GM19035 (cell line): ENCODE results near the gene FAM32A.
"Not testable (repeated sequence)": the region's sequence is repeated elsewhere in the genome, so short reads cannot be mapped to it uniquely, and the experiment has no call there.

Experiments used
- ATAC-seq: cut with Tn5 transposase; IDR thresholded peaks from one replicate; pipeline ENCODE4 v1.9.1; 2021; ENCODE audit not compliant: unreplicated experiment

The FAM32A gene

DNA sequence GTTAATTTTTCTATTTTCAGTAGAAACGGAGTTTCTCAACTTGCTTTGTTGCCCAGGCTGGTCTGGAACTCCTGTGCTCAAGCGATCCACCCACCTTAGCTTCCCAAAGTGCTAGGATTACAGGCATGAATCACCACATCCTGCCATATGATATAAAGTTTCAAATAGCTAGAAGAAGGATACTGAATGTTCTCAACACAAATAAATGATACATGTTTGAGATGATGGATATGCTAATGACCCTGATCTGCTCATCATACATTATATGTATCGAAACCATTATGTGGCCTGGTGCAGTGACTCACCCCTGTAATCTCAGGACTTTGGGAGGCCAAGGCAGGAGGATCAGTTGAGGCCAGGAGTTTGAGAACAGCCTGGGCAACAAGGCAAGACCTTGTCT, 23.4 kb upstream of the FAM32A start:
- ATAC-seq: no peak

DNA sequence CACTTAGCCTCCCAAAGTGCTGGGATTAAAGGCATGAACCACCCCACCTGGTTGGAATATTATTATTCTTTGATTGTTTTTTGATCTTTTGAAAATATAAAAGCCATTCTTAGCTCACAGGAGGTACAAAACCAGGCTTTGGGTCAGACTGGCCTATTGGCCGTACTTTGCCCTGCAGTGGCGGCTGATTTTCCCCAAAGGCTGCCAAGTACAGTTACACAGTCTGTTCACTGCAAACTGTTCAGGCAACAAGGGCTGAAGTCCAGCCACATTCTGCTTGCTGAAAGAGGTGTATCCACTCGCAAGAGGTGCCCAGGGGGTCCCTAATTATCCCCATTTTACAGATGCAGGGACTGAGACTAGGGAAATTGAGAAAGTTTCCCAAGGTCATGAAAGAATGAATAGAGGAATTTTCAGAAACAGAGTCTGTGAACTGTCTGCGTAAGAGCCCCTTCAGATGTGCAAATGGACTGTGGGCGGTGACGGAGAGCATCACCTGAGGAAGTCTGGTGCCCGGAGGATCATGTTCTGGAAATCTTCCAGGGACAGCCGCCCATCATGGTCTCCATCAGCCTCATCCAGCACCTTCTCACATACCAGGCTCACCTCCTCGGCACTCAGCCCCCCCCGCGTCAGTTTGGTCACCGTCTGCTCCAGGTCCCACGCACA, 20.9 kb upstream of the FAM32A start:
- no peak for ATAC-seq

DNA sequence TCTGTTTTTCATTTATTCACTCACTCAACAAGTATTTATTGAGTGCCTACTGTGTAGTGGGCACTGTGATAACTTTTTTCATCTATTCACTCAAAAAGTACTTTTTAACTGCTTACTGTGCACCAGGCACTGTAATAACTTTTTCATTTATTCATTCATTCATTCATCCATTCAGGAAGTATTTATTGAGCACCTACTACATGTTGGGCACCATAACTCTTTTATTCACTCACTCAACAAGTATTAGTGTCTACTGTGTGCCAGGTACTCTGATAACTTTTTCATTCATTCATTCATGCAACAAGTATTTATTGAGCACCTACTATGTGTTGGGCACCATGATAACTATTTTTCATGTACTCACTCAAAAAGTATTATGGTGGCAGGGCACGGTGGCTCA, 18.8 kb upstream of the FAM32A start:
- ATAC-seq: no peak

DNA sequence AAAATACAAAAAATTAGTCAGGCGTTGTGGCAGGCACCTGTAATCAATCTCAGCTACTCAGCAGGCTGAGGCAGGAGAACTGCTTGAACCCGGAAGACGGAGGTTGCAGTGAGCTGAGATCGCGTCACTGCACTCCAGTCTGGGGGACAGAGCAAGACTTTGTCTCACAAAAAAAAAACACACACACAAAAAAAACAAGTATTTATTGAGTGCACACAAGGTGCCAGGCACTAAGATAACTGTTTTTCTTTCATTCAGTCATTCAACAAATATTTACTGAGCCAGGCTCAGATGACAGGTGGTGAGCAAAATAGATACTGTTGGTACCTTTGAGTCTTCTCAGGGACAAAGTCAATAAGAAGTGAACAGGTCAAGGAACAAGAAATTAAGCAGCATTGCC, 18.2 kb upstream of the FAM32A start:
- ATAC-seq: no peak

DNA sequence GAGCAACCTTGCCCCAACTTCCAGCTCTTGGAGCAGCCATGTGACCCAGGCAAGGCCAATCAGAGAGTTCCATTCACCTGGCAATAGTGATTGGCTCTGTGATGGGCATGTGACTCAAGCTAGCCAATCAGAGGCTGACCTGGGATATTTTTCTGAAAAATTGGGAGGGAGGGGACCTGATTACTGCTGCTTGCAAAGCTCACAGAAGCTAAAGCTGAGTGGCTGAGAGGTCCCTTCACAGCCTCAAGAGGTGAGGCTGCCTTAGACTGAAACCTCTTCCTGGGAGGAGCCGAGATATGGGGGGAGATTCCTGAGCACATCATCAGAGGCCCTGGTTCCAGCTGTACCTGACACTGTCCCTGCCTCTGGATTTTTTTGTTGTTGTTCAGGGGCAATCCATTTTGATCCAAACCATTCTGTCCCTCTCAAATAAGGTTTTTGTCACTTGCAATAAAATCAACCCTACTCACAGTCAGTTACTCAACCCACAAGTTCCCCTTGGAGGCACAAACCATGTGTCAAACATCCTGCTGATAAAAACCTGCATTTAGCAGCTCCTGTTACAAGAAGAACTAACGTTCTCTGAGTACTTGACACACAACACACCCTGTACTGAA, 16.6 kb upstream of the FAM32A start:
- no peak for ATAC-seq

DNA sequence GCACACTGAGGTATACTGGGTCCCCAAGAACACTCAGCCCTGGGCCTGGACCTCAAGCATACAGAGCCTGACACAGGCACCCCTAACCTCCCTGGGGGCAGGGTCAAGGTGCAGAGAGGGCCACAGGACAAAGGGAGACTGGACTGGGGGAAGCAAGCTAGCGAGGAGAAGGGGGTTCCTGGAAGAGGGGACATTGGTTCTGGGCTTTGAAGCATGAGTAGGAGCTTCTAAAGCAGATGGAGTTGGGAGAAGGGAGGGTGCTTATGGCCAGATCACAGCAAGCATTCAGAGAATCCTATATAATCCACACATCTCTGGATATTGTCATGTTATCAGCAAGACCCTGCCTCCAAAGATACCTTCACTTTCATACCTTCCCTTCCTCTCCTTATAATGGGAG, 15.1 kb upstream of the FAM32A start:
- ATAC-seq: no peak

DNA sequence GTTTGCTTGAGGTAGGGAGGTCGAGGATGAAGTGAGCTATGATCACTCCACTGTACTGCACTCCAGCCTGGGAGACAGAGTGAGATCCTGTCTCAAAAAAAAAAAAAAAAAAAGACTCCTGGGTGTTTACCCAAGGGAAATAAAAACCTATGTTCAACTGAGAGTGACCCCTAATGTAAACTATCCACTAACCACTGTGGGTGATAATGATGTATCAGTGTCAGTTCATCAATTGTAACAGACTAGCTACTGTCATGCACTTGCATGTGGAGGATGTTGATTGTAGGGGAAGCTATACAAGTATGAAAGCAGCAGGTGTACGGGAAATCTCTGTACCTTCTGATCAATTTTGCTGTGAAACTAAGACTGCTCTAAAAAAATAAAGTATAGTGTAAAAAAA, 9.3 kb upstream of the FAM32A start:
- ATAC-seq: no peak

DNA sequence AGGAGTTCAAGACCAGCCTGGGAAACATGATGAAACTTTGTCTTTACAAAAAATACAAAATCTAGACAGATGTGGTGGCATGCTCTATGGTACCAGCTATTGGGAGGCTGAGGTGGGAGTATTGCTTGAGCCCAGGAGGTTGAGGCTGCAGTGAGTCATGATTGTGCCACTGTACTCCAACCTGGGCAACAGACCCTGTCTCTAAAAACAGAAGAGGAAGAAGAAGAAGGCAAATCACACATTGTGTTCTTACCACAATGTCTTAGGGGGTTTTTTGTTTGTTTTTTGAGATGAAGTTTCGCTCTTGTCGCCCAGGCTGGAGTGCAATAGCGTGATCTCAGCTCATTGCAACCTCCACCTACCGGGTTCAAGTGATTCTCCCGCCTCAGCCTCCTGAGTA, 6.3 kb upstream of the FAM32A start:
- ATAC-seq: not testable (repeated sequence)

DNA sequence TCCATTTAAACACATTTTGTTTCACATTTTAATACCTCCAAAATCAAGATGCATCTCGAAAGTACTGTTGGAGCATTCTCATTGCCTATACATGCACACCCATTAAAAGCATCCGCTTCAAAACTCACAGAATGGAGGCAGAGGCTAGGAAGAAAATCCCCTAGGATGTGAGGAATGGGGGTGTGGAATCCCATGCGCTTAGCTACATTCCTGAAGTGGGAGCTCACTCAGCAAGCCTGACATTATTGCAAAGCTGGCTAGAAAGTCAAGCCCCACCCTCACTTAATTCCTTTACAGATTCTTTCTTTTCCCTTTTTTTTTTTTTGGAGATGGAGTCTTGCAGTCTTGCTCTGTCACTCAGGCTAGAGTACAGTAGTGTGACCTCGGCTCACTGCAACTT, 4.6 kb upstream of the FAM32A start:
- ATAC-seq: no peak

DNA sequence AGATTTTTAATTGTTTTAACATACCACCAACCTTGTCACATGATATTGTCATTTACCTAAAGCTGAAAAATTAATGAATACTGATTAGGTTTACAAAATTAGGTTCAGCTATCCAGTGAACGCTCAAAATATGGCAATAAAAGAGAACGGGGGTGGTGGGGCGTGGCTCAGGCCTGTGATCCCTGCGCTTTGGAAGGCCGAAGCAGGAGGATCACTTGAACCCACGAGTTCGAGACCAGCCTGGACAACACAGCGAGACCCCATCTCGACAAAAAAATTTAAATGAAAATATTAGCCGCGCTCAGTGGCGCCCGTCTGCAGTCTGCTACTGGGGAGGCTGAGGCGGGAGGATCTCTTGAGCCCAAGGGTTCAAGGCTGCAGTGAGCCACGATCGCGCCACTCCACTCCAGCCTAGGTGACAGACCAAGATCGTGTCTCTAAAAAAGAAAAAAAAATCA, 516 bp upstream of the FAM32A start:
- no peak for ATAC-seq

DNA sequence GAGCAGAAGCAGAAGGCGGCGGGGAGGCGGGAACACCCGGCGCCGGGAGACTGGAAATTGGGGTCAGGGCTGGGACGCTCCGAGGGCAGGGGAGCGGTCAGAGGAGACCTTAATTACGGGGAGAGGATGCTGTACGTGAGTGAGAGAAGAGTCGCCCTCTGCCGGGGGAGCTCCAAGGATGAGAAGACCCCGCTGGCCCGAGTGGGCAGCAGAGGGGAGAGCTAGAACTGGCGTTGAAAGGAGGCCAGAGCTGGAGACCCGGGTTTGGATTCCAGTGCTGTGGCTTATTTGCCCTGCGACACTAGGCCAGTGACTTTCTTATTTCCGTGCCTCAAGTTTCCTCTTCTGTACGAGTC, 536 bp downstream of the FAM32A start:
- ATAC-seq: no peak

DNA sequence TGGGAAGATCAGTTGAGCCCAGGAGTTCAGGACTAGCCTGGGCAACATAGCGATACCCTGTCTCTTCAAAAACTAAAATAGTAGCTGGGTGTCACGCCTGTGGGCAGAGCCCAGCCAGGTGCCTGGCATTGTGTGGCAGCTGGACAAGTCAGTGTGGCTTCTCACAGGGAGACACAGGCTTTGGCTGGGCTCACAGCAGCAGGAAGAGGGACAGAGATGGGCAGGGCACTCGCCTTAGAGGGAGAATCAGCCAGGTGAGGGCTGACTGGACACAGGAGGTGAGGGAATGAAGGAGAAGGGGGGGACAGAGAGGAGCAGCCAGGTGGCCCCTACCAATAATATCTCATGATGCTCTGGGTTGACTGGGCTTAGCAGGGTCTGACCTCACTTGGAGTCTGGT, 3.3 kb downstream of the FAM32A start:
- no peak for ATAC-seq

DNA sequence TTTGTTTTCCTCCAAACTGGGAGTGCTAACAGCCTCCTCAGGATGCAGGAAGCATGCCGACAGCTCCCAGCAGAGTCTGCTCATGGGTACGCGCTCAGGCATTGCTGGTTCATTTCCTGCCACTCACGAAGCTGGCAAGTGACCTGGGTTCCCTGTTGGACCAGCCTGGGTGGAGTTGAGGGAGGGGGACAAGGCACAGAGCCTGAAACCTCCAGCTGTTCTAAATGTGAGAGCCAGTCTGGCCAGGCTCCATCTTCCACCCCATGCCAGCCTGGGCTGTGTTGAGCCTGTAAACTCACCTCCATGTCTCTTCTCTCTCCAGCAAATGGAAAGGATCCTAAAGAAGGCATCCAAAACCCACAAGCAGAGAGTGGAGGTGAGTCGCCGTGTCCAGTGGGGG, 5.0 kb downstream of the FAM32A start:
- ATAC-seq: no peak

DNA sequence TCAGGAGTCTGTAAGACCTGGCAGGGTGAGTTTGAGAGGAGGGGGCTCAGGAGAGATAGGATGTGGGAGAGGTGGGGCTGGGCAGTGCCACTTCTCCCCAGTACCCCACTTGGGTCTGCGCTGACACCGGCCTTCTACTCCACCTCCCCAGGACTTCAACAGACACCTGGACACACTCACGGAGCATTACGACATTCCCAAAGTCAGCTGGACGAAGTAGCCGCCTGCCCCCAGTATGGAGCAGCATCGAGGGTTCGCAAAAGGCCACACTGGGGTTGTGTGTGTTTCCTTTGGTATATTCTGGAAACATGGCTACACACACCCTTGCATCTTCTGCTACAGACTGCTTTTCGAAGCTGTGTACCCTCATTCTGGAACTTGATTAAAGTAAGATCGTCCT, 5.5 kb downstream of the FAM32A start:
- ATAC-seq: no peak

DNA sequence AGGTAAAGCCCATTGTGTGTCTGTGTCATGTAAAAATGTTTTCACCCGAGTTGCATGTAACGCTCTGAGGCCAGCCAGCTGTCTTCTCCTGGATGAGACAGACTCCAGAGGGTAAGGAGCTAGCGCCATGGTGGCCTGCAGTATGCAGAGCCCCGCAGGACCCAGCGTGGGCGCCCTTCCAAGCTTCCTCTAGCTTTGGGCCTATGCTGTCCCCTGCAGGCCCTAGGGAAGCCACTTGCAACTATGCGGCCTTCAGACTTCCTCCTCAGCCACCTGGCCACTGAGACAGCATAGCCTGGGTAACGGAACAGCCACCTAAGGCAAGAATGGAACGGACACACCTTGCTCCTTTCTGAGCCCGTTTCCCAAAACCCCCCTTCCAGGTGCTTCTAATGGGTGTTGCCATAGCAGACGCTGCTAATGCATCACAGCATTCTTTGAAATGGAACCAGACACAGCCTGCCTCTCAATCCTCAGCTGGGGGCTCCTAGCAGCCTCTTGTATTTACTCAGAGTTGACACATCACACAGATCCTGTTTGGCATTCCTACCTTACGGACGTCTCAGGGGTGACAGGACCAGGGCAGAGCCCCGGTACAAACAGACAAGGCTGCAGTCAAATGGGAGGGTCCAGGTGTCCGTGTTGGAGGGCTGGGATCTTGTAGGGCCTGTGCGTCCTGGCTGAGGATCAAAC, 6.2 kb downstream of the FAM32A start:
- no peak for ATAC-seq

DNA sequence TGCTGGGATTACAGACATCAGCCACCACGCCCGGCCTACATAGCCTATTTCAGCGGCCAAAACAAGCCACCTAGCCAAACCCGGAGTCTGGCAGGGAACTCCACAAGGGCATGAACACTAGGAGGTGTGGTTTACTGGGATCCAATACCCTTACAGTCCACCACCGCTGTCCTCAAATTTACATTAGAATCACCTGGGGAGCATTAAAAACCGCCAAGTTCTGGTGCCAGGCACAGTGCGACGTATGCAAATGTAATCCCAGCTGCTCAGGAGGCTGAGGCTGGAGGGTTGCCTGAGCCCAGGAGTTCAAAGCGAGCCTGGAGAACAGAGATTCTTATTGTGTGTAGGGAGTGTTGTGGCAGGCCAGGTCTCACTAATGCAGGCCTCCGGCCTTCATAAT, 8.3 kb downstream of the FAM32A start:
- no peak for ATAC-seq

DNA sequence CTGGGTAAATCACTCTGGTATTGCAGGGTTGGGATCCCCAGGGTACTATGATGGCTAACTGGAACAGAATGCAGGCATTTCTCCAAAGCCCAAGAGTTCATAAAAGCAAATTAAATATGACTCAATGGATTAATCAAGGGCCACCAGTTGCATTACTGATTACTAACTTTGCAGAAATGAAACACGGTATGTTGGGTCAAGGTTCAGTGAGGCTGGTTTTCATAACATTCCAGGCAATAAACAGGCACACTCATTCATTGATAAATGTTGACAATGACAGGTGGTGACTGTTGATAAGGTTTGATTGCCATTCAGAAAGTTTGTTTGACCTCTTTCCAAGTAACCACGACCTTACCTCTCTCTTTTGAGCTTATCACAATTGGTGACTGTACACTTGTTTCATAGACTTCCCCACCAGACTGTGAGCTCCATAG, 12.0 kb downstream of the FAM32A start:
- peak; percentile 7 for ATAC-seq

DNA sequence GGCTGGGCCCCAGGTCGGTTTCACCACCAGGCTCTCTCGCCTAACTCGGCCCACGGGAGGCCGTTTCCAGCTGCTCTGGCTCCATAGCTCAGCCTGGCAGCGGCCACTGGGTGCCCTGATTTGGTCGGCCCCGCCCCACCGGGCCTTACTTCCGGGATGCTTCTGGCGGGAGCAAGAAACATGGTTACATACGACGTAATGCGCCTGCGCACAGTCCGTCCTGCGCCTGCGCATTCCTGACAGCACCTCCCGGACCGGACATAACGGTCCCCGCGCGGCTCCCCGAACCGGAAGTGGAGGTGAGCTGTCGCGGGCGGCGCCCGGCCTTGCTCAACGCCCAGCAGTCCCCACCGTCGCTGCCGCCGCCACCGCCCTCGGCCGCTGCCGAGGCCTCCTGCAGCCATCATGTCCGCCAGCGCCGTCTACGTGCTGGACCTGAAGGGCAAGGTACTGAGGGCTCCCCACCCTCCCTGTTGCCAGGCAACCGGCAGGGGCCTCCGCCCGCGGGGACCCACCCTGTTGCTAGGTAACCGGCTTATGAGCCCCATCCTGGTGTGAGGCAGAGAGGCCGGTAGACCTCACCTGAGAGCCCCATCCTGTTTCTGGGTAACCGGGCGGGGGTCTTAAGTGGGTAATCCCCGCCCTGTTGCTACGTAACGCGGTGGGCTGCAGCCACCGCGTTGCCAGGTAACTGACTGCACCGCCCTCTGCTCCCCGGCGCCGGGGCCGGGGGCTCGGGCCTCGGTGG, 12.6 kb downstream of the FAM32A start, which contains the start of gene AP1M1:
TSS of gene AP1M1 (plus strand) at position 290 of the 748 bp plus-strand sequence. CDS start at position 406, 116 bp downstream.
- peak; percentile 89 for ATAC-seq

DNA sequence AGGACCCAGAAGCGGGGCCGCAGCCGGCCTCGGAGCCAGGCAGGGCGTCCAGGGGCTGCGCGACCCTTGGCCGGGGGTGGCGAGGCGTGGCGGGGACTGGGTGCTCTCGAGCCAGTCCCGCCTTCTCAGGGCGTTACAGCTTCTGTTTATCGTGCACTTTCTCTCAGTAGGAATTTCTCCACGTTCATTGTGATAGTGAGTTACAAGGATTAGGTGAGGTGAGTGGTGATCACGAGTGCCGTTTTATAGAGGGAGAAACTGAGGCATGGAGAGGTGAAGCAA, 13.1 kb downstream of the FAM32A start:
- no peak for ATAC-seq

DNA sequence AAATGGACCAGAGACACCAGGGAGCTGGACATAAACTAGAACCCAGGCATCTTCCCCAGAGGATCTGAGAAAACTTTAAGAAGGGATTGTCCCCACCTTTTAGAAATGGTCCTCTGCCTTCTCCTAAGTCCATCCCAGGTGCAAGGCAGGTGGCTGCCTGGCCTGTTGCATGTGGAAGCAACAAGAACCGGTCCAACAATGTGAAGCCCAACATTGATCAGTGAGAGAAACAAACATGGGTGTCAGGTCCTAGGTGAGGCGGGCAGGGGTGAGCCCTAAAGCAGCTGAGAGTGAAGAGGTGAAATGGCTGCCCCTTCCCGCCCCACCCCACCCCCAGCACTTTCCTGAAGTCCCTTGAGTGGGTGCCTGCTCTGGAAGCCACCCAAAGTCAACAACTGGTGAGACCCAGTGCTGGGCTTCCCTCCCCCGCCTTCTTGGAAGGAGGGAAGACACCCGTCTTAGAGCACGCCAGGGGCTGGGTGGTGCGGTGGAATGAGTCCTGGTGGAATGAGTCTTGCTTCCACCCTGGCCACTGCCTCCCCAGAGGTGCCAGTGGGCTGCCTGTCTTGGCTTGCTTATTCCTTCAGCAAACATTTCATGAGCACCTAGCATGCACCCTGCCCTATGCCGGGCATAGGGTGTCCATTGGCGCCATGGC, 14.2 kb downstream of the FAM32A start:
- ATAC-seq: no peak
